Ectodermal cell (in vitro differentiated cells): ENCODE data around the gene STX10.

ENCODE experiments used
- H3K27ac ChIP-seq: 2 replicates; pipeline ENCODE4 v1.7.0; 2013; ENCODE audit warnings: mild to moderate bottlenecking, low read depth, low read length; ENCODE audit not compliant: insufficient read depth, poor library complexity, severe bottlenecking
- H3K27me3 ChIP-seq: 2 replicates; pipeline ENCODE4 v1.7.0; 2013; ENCODE audit warnings: mild to moderate bottlenecking, low read length; ENCODE audit not compliant: insufficient read depth, control insufficient read depth, poor library complexity, severe bottlenecking
- H3K36me3 ChIP-seq: one replicate; pipeline ENCODE4 v1.7.0; 2013; ENCODE audit warnings: low read length; ENCODE audit not compliant: control insufficient read depth, insufficient read depth
- H3K4me1 ChIP-seq: one replicate; pipeline ENCODE4 v1.7.0; 2013; ENCODE audit warnings: low read length; ENCODE audit not compliant: control insufficient read depth, insufficient read depth
- H3K4me3 ChIP-seq: 2 replicates; pipeline ENCODE4 v1.7.0; 2013; ENCODE audit warnings: low read depth, low read length, control low read depth; ENCODE audit not compliant: insufficient read depth
- H3K9me3 ChIP-seq: 2 replicates; pipeline ENCODE4 v1.7.0; 2013; ENCODE audit warnings: mild to moderate bottlenecking, low read length, moderate library complexity; ENCODE audit not compliant: control insufficient read depth
- WGBS, 2 experiments: methylation state at CpG; one replicate each; pipeline ENCODE4 v1.1.7; 2013; ENCODE audit warnings: missing lambda C conversion rate in 2 of 2; 5-methylcytosine and 5-hydroxymethylcytosine counted together

STX10 gene

GRCh38 chr19:13119627-13120026 lies 30.5 kb downstream of the STX10 start:
- Histone ChIP-seq H3K4me1 (peaks cover 27% of the 10 kb centered on the region), H3K4me3 (peak overlapping the region; percentile 97), H3K27ac (no peak overlapping the region), H3K27me3 (no peaks in the 10 kb centered on the region), H3K36me3 (no peaks in the 10 kb centered on the region), H3K9me3 (no peaks in the 10 kb centered on the region)
- WGBS, 2 experiments = 90% methylated on average over 8 of the region's 8 CpGs

- WGBS, 2 experiments = 1% methylated on average over 57 of the region's 57 CpGs
- no peaks in the 10 kb centered on the region for H3K27me3 ChIP-seq
- peak overlapping the region; percentile 80 for H3K27ac ChIP-seq
Measured at GRCh38 chr19:13118424-13119193, 31.6 kb downstream of the STX10 start.

GRCh38 chr19:13117772-13118423 lies 32.3 kb downstream of the STX10 start, which contains the start of gene NACC1:
NACC1 (plus strand) TSS chr19:13118264; CDS start chr19:13135208, 16,944 bp downstream.
- peaks cover 2% of the 10 kb centered on the region for H3K36me3 ChIP-seq
- 9 to 10% methylated on average over 65 of the region's 65 CpGs for WGBS, 2 experiments
- no peaks in the 10 kb centered on the region for H3K27me3 ChIP-seq
- H3K27ac ChIP-seq = peak within 1 kb of the TSS; percentile 80
- H3K9me3 ChIP-seq = no peaks in the 10 kb centered on the region
- H3K4me3 ChIP-seq = peak within 1 kb of the TSS; percentile 97
- peaks cover 27% of the 10 kb centered on the region for H3K4me1 ChIP-seq

More at GRCh38 chr19:13118424-13119193, 31.6 kb downstream of the STX10 start:
- no peaks in the 10 kb centered on the region for H3K36me3 ChIP-seq
- no peaks in the 10 kb centered on the region for H3K9me3 ChIP-seq
- H3K4me1 ChIP-seq = peaks cover 27% of the 10 kb centered on the region
- H3K4me3 ChIP-seq = peak overlapping the region; percentile 97

- Histone ChIP-seq H3K4me1 (peaks cover 27% of the 10 kb centered on the region), H3K27me3 (no peaks in the 10 kb centered on the region), H3K36me3 (peaks cover 8% of the 10 kb centered on the region), H3K4me3 (peak overlapping the region; percentile 84), H3K27ac (no peak overlapping the region), H3K9me3 (no peaks in the 10 kb centered on the region)
- 68 to 70% methylated on average over 20 of the region's 20 CpGs for WGBS, 2 experiments
Measured at GRCh38 chr19:13117176-13117771, 32.9 kb downstream of the STX10 start.

GRCh38 chr19:13116282-13117175 lies 33.6 kb downstream of the STX10 start, which contains the start of gene TRMT1:
TRMT1 (minus strand) TSS chr19:13116740; CDS start chr19:13116399, 341 bp downstream.
- H3K9me3 ChIP-seq = no peaks in the 10 kb centered on the region
- peaks cover 22% of the 10 kb centered on the region for H3K4me1 ChIP-seq
- WGBS, 2 experiments = 1% methylated on average over 51 of the region's 51 CpGs
- H3K36me3 ChIP-seq = peaks cover 8% of the 10 kb centered on the region
- H3K27me3 ChIP-seq = no peaks in the 10 kb centered on the region
- H3K4me3 ChIP-seq = peak within 1 kb of the TSS; percentile 84
- peak within 1 kb of the TSS; percentile 70 for H3K27ac ChIP-seq

- 1 to 3% methylated on average over 18 of the region's 18 CpGs for WGBS, 2 experiments
- H3K27ac ChIP-seq = peak overlapping the region; percentile 70
Measured at GRCh38 chr19:13115936-13116281, 34.3 kb downstream of the STX10 start.

GRCh38 chr19:13112555-13112954 lies 37.6 kb downstream of the STX10 start:
- H3K4me3 ChIP-seq = no peak overlapping the region
- no peak overlapping the region for H3K27ac ChIP-seq
- H3K27me3 ChIP-seq = no peaks in the 10 kb centered on the region
- H3K36me3 ChIP-seq = peaks cover 10% of the 10 kb centered on the region
- peaks cover 5% of the 10 kb centered on the region for H3K4me1 ChIP-seq
- 93 to 98% methylated on average over 10 of the region's 10 CpGs for WGBS, 2 experiments
- no peaks in the 10 kb centered on the region for H3K9me3 ChIP-seq

More at GRCh38 chr19:13115936-13116281, 34.3 kb downstream of the STX10 start:
- Histone ChIP-seq H3K9me3 (no peaks in the 10 kb centered on the region), H3K4me3 (peak overlapping the region; percentile 84), H3K36me3 (peaks cover 8% of the 10 kb centered on the region), H3K4me1 (peaks cover 21% of the 10 kb centered on the region), H3K27me3 (no peaks in the 10 kb centered on the region)

- Histone ChIP-seq H3K4me1 (no peaks in the 10 kb centered on the region), H3K27ac (no peak overlapping the region), H3K4me3 (no peak overlapping the region), H3K9me3 (no peaks in the 10 kb centered on the region), H3K27me3 (no peaks in the 10 kb centered on the region), H3K36me3 (peaks cover 14% of the 10 kb centered on the region)
- WGBS, 2 experiments = 89 to 95% methylated on average over 15 of the region's 15 CpGs
Measured at GRCh38 chr19:13110099-13110610, 40.0 kb downstream of the STX10 start.

GRCh38 chr19:13109361-13110098 lies 40.6 kb downstream of the STX10 start:
- 93 to 94% methylated on average over 30 of the region's 30 CpGs for WGBS, 2 experiments
- H3K9me3 ChIP-seq = no peaks in the 10 kb centered on the region
- no peak overlapping the region for H3K4me3 ChIP-seq
- no peak overlapping the region for H3K27ac ChIP-seq
- H3K36me3 ChIP-seq = peaks cover 14% of the 10 kb centered on the region
- H3K4me1 ChIP-seq = no peaks in the 10 kb centered on the region
- no peaks in the 10 kb centered on the region for H3K27me3 ChIP-seq
